ENCODE data around the gene HOXA6.
A peak's percentile ranks its signal among the peaks of the same experiment; 100 is the strongest.

HOXA6 gene

DNA sequence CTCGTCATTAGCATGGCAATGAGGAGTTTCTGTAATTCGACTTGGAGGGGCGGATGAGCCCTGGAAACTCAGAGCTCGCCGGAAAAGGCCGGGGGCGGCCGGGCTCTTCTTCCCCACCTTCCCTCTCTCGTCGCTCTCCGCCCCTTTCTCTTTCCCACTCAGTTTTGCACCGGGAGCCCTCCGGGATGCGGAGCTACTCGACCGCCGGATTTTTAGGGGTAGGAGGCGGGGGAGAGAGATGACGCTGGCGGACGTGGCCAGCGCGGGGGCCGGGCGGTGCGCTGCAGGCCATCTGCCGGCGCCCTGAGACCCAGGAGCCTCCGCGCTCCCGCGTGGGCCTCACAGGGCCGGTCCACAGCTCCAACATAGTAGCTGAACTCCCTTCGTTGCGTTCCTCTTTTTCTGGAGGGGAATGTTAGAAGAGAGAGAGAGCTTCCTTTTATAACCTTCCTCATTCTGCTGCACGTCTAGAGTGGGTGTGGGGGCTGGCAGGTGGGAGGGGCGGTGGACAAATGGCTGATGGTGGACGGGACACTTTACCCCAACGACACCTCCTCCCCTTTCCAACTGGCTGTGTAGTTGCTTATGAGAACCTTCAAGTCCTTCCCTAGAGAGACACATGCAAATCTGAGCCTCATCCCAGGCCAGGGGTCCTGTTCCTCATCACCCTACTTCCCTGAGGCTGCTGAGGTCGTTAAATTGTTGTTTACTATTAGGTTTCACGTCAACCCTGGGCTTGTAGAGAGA lies 50.6 kb downstream of the HOXA6 start:
- no peak for DNase-seq (ENCODE audit: low read depth in 2 of 2)

DNA sequence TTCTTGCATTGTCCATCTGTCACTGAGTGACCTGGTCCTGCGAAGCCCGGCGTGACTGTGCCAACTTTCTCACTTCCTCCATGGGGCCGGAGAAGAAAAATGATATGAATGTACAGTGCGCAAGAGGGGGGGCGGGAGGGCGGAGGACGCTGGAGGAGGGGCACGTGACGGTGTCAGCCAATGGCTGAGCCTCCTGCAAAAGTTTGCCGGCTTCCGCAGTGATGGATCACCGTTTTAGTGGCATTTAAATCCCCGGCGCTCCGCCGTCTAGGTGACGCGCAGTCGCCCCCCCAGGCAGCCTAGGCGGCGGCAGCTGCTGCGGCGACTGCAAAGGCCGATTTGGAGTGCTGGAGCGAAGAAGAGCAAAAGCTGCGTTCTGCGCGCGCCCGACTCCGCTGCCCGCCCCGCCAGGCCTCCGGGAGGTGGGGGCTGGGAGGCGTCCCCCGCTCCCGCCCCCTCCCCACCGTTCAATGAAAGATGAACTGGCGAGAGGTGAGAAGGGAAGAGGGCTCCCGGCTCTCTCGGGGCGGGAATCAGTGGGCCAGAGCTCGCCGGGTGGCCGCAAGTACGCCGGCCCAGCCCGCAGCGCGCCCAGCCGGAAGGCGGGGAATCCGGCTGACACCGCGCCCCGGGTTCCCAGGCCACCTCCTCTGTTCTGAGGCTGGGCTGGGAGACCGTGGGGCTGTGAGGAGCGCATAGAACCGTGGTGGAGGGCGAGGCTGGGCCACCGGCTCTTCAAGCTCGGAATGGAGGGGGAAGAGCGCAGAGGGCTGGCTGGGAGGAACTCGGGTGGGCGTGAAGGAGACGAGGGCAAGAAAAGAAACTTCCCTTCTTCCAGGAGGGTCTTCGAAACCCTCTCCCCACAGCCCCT lies 51.4 kb downstream of the HOXA6 start, which contains the start of gene HOXA1:
HOXA1 (minus strand) TSS at position 104 of the 871 bp plus-strand sequence; CDS start at position 16, 88 bp downstream.
- peak; percentile 52 to 61 for DNase-seq (ENCODE audit: low read depth in 2 of 2)
